SK-N-MC (cell line): ENCODE data around the gene ACO1.

ENCODE experiments used
- DNase-seq: peaks from one replicate; pipeline ENCODE4 v3.0.0-alpha.2; 2011; ENCODE audit warnings: low read depth, low spot score
- H3K27ac ChIP-seq: fragments of 200-600 bp; sonication (generic); 2 replicates; pipeline ENCODE4 v1.5.1; 2016; ENCODE audit warnings: mixed run types
- H3K36me3 ChIP-seq: fragments of 200-600 bp; sonication (generic); 2 replicates; pipeline ENCODE4 v1.6.1; 2017; ENCODE audit warnings: antibody characterized with exemption, low read length, mixed read lengths; ENCODE audit not compliant: insufficient read depth
- H3K4me3 ChIP-seq: fragments of 200-600 bp; sonication (generic); 2 replicates; pipeline ENCODE4 v1.5.1; 2016
- H3K9ac ChIP-seq: fragments of 200-600 bp; sonication (generic); 2 replicates; pipeline ENCODE4 v1.8.0; 2017; ENCODE audit warnings: mixed run types, mixed read lengths; ENCODE audit not compliant: insufficient read length
- H3K9me3 ChIP-seq: fragments of 200-600 bp; sonication (generic); 2 replicates; pipeline ENCODE4 v1.6.1; 2017; ENCODE audit warnings: low read depth, mild to moderate bottlenecking, antibody characterized with exemption, low read length, moderate library complexity, mixed read lengths
- EZH2 ChIP-seq: fragments of 200-600 bp; sonication (generic); IDR thresholded peaks from one replicate; pipeline ENCODE4 v1.6.1; 2017; ENCODE audit warnings: antibody characterized with exemption
- FOXP2 ChIP-seq: optimal IDR thresholded peaks from 2 replicates; pipeline ENCODE3; 2011; ENCODE audit warnings: mild to moderate bottlenecking, moderate library complexity; ENCODE audit not compliant: insufficient read depth; ENCODE audit errors: extremely low read length, control extremely low read depth
- POLR2AphosphoS5 ChIP-seq: IDR thresholded peaks from 2 replicates; pipeline ENCODE4 v1.6.1; 2012; ENCODE audit warnings: mild to moderate bottlenecking, low read depth, low read length, borderline replicate concordance

Gene ACO1

GRCh38 chr9:32422237-32422806 lies 37.9 kb downstream of the ACO1 start:
- no peak for DNase-seq
- Histone ChIP-seq H3K9ac (no peak overlapping the region), H3K27ac (no peak overlapping the region), H3K36me3 (peaks cover 16% of the 10 kb centered on the region), H3K9me3 (no peaks in the 10 kb centered on the region), H3K4me3 (no peak overlapping the region)
- TF ChIP-seq POLR2AphosphoS5, result no peak
- TF ChIP-seq FOXP2, result no peak
- no peak for TF ChIP-seq EZH2

- TF ChIP-seq EZH2 (no peak), POLR2AphosphoS5 (no peak), FOXP2 (no peak)
- no peak overlapping the region for H3K27ac ChIP-seq
- H3K36me3 ChIP-seq, result peaks cover 16% of the 10 kb centered on the region
- DNase-seq, result no peak
- no peak overlapping the region for H3K4me3 ChIP-seq
- H3K9ac ChIP-seq, result no peak overlapping the region
- H3K9me3 ChIP-seq, result no peaks in the 10 kb centered on the region
These were observed 38.9 kb downstream of the ACO1 start for GRCh38 chr9:32423371-32423770.

- H3K4me3 ChIP-seq, result no peak overlapping the region
- H3K9ac ChIP-seq, result no peak overlapping the region
- no peaks in the 10 kb centered on the region for H3K9me3 ChIP-seq
- no peak for TF ChIP-seq FOXP2
- TF ChIP-seq EZH2, result no peak
- no peak for TF ChIP-seq POLR2AphosphoS5
- peaks cover 13% of the 10 kb centered on the region for H3K36me3 ChIP-seq
- no peak for DNase-seq
- H3K27ac ChIP-seq, result no peak overlapping the region
These were observed 40.2 kb downstream of the ACO1 start for GRCh38 chr9:32424616-32425015.

GRCh38 chr9:32426278-32426939 lies 42.0 kb downstream of the ACO1 start:
- H3K36me3 ChIP-seq, result peaks cover 13% of the 10 kb centered on the region
- no peaks in the 10 kb centered on the region for H3K9me3 ChIP-seq
- no peak for DNase-seq
- no peak overlapping the region for H3K4me3 ChIP-seq
- TF ChIP-seq POLR2AphosphoS5 (no peak), FOXP2 (no peak), EZH2 (no peak)
- no peak overlapping the region for H3K9ac ChIP-seq
- no peak overlapping the region for H3K27ac ChIP-seq

- Histone ChIP-seq H3K27ac (no peak overlapping the region), H3K36me3 (peaks cover 13% of the 10 kb centered on the region), H3K9me3 (no peaks in the 10 kb centered on the region), H3K9ac (no peak overlapping the region), H3K4me3 (no peak overlapping the region)
- no peak for DNase-seq
- TF ChIP-seq EZH2 (no peak), FOXP2 (no peak), POLR2AphosphoS5 (no peak)
These were observed 42.8 kb downstream of the ACO1 start for GRCh38 chr9:32427111-32427873.

- Histone ChIP-seq H3K4me3 (no peak overlapping the region), H3K27ac (no peak overlapping the region), H3K36me3 (peaks cover 7% of the 10 kb centered on the region; the same call in 1 of the 2 replicates), H3K9me3 (no peaks in the 10 kb centered on the region), H3K9ac (no peak overlapping the region)
- TF ChIP-seq EZH2, result no peak
- no peak for TF ChIP-seq POLR2AphosphoS5
- no peak for TF ChIP-seq FOXP2
- no peak for DNase-seq
These were observed 46.3 kb downstream of the ACO1 start for GRCh38 chr9:32430720-32431119.

- H3K9me3 ChIP-seq, result no peaks in the 10 kb centered on the region
- DNase-seq, result no peak
- no peak overlapping the region for H3K27ac ChIP-seq
- TF ChIP-seq EZH2 (no peak), POLR2AphosphoS5 (no peak), FOXP2 (no peak)
- H3K36me3 ChIP-seq, result peaks cover 4% of the 10 kb centered on the region; the same call in 1 of the 2 replicates
- H3K4me3 ChIP-seq, result no peak overlapping the region
- H3K9ac ChIP-seq, result no peak overlapping the region
These were observed 46.8 kb downstream of the ACO1 start for GRCh38 chr9:32431196-32431595.

GRCh38 chr9:32431940-32432555 lies 47.6 kb downstream of the ACO1 start:
- no peaks in the 10 kb centered on the region for H3K9me3 ChIP-seq
- TF ChIP-seq FOXP2, result no peak
- no peak for TF ChIP-seq EZH2
- no peak for TF ChIP-seq POLR2AphosphoS5
- no peak for DNase-seq
- H3K36me3 ChIP-seq, result peaks cover 7% of the 10 kb centered on the region; the same call in 1 of the 2 replicates
- H3K4me3 ChIP-seq, result no peak overlapping the region
- no peak overlapping the region for H3K27ac ChIP-seq
- H3K9ac ChIP-seq, result no peak overlapping the region
